ENCODE results near the gene PSMB4. TPM values are rescaled to one million over a fixed set of nuclear protein-coding genes. Genes with fewer than 3 reads are reported as not detected.
"Not testable (repeated sequence)": the region's sequence is repeated elsewhere in the genome, so short reads cannot be mapped to it uniquely, and the experiment has no call there.

The PSMB4 gene
- total and polyA plus RNA-seq, 2 experiments from 2014 or later, result 348 to 417 TPM

GRCh38 chr1:151350323-151350722 is 49.0 kb upstream of the PSMB4 start:
- not testable (repeated sequence) for H2AFZ ChIP-seq, ATAC-seq
- peaks cover 34% of the 10 kb centered on the region for H3K9me3 Mint-ChIP-seq

GRCh38 chr1:151352021-151352718 is 47.2 kb upstream of the PSMB4 start:
- Mint-ChIP-seq H3K4me3 (no peak overlapping the region), H3K27ac (no peak overlapping the region), H3K9me3 (peaks cover 34% of the 10 kb centered on the region), H3K36me3 (ENCODE audit: low read depth) (peaks cover 16% of the 10 kb centered on the region), H3K27me3 (ENCODE audit: insufficient read depth, low read depth, poor library complexity) (peaks cover 10% of the 10 kb centered on the region), H3K4me1 (peaks cover 11% of the 10 kb centered on the region; the same call in 2 of the 3 replicates)
- H3K4me3 ChIP-seq, result no peak overlapping the region
- no peak overlapping the region for H3K4me2 ChIP-seq
- H3K9me2 ChIP-seq (ENCODE audit: insufficient read depth), result no peaks in the 10 kb centered on the region
- ATAC-seq (no peak), DNase-seq (ENCODE audit: low spot score) (no peak)
- 0 out of 2 replicates have a peak, but pooled peaks cover 3% of the 10 kb centered on the region for H3K36me3 ChIP-seq (ENCODE audit: insufficient read depth)
- H3K79me2 ChIP-seq (replicated peaks; ENCODE audit: insufficient read depth), result no peaks in the 10 kb centered on the region
- no peaks in the 10 kb centered on the region for H3F3A ChIP-seq (replicated peaks; ENCODE audit: low read depth)
- no peak overlapping the region for H2AFZ ChIP-seq
- H4K20me1 ChIP-seq (replicated peaks; ENCODE audit: insufficient read depth), result no peaks in the 10 kb centered on the region
- H3K27me3 ChIP-seq (ENCODE audit: insufficient read depth), result no peaks in the 10 kb centered on the region
- peaks cover 9% of the 10 kb centered on the region for H3K4me1 ChIP-seq (ENCODE audit: insufficient read depth)
- H3K27ac ChIP-seq (ENCODE audit: low read depth), result no peak overlapping the region
- no peak for TF ChIP-seq STAT1 (IDR thresholded peaks at IDR 0.05; ENCODE audit: unreplicated experiment)
- no peak for TF ChIP-seq CTCF (conservative IDR thresholded peaks at IDR 0.05; ENCODE audit: low read depth in 2 of 2)
- no peak for TF ChIP-seq ETS1 (IDR thresholded peaks at IDR 0.05)
- TF ChIP-seq NANOG (IDR thresholded peaks at IDR 0.05; ENCODE audit: borderline replicate concordance), result no peak
- TF ChIP-seq REST (IDR thresholded peaks at IDR 0.05; ENCODE audit: unreplicated experiment), result no peak
- TF ChIP-seq ZNF331 (CRISPR knock-in tag; IDR thresholded peaks at IDR 0.05; ENCODE audit: low read depth), result no peak
- TF ChIP-seq JUNB (IDR thresholded peaks at IDR 0.05; ENCODE audit: unreplicated experiment), result no peak
- no peak for TF ChIP-seq EZH2phosphoT487 (IDR thresholded peaks at IDR 0.05; ENCODE audit: unreplicated experiment)

More at GRCh38 chr1:151350323-151350722, 49.0 kb upstream of the PSMB4 start:
- not testable (repeated sequence) for H4K20me1 ChIP-seq (replicated peaks; ENCODE audit: insufficient read depth); H3K27ac Mint-ChIP-seq; DNase-seq (ENCODE audit: low spot score); H3K4me3 Mint-ChIP-seq; H3K4me2 ChIP-seq; H3K27ac ChIP-seq (ENCODE audit: low read depth); H3K4me3 ChIP-seq; H3K27me3 ChIP-seq (ENCODE audit: insufficient read depth); H3F3A ChIP-seq (replicated peaks; ENCODE audit: low read depth); H3K36me3 ChIP-seq (ENCODE audit: insufficient read depth); H3K9me2 ChIP-seq (ENCODE audit: insufficient read depth)
- Mint-ChIP-seq H3K4me1 (peaks cover 20% of the 10 kb centered on the region; the same call in 2 of the 3 replicates), H3K27me3 (ENCODE audit: insufficient read depth, low read depth, poor library complexity) (peaks cover 19% of the 10 kb centered on the region), H3K36me3 (ENCODE audit: low read depth) (peaks cover 28% of the 10 kb centered on the region)
- Histone ChIP-seq H3K79me2 (replicated peaks; ENCODE audit: insufficient read depth) (peaks cover 11% of the 10 kb centered on the region), H3K4me1 (ENCODE audit: insufficient read depth) (peaks cover 18% of the 10 kb centered on the region)

Measured in GM23338 (cell line).